ENCODE measurements around the gene PPME1.

DNA sequence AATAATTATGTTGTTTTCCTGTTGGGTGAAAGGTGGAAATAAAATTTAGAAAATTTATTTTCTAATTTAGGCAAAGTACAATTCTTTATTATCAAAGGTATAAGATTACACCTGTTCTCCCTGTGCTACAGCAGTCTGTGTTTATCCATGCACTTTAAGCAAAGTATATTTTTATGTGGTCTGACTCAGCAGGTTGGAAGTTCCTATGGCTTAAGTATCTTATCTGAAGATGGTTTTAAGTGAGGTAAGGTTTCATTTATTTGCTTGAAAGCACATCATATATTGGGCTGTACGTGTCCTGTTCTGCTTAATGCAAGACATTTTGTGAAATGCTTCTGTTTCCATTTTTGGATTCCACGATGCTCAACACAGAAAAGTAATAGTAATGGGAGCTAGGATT, 14.6 kb downstream of the PPME1 start:
- no peak for TF ChIP-seq ZBTB1 (tag by site-specific recombination; IDR thresholded peaks at IDR 0.05)
- TF ChIP-seq, protein P1, sequence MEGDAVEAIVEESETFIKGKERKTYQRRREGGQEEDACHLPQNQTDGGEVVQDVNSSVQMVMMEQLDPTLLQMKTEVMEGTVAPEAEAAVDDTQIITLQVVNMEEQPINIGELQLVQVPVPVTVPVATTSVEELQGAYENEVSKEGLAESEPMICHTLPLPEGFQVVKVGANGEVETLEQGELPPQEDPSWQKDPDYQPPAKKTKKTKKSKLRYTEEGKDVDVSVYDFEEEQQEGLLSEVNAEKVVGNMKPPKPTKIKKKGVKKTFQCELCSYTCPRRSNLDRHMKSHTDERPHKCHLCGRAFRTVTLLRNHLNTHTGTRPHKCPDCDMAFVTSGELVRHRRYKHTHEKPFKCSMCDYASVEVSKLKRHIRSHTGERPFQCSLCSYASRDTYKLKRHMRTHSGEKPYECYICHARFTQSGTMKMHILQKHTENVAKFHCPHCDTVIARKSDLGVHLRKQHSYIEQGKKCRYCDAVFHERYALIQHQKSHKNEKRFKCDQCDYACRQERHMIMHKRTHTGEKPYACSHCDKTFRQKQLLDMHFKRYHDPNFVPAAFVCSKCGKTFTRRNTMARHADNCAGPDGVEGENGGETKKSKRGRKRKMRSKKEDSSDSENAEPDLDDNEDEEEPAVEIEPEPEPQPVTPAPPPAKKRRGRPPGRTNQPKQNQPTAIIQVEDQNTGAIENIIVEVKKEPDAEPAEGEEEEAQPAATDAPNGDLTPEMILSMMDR (tag by site-specific recombination; IDR thresholded peaks at IDR 0.05), result no peak
- no peak for TF ChIP-seq ZNF404 (tag by site-specific recombination; IDR thresholded peaks at IDR 0.05)
- no peak for TF ChIP-seq ZNF521 (tag by site-specific recombination; IDR thresholded peaks at IDR 0.05)
- TF ChIP-seq REST (tag by site-specific recombination; IDR thresholded peaks at IDR 0.05), result no peak
- TF ChIP-seq, protein P2, sequence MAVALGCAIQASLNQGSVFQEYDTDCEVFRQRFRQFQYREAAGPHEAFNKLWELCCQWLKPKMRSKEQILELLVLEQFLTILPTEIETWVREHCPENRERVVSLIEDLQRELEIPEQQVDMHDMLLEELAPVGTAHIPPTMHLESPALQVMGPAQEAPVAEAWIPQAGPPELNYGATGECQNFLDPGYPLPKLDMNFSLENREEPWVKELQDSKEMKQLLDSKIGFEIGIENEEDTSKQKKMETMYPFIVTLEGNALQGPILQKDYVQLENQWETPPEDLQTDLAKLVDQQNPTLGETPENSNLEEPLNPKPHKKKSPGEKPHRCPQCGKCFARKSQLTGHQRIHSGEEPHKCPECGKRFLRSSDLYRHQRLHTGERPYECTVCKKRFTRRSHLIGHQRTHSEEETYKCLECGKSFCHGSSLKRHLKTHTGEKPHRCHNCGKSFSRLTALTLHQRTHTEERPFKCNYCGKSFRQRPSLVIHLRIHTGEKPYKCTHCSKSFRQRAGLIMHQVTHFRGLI (tag by site-specific recombination; IDR thresholded peaks at IDR 0.05), result no peak
- no peak for TF ChIP-seq KLF7 (tag by site-specific recombination; IDR thresholded peaks at IDR 0.05; ENCODE audit: borderline replicate concordance)
